NCI-H2107 treated with DMSO at 0.1 percent for 48 hours (cell line): ENCODE data around the gene EXOC7.
"Not testable (repeated sequence)": the region's sequence is repeated elsewhere in the genome, so short reads cannot be mapped to it uniquely, and the experiment has no call there.

Experiments
- DNase-seq: peaks from one replicate; lab custom pipeline; 2025; ENCODE audit not compliant: unreplicated experiment; lab: John Stamatoyannopoulos, UW

Gene EXOC7

GRCh38 chr17:76088868-76089576, 14.6 kb downstream of the EXOC7 start:
- no peak for DNase-seq

GRCh38 chr17:76088041-76088867, 15.3 kb downstream of the EXOC7 start:
- no peak for DNase-seq

- DNase-seq: no peak
Measured at GRCh38 chr17:76087531-76087930, 16.1 kb downstream of the EXOC7 start.

GRCh38 chr17:76086384-76086783, 17.2 kb downstream of the EXOC7 start:
- DNase-seq: no peak

GRCh38 chr17:76085731-76086366, 17.7 kb downstream of the EXOC7 start:
- DNase-seq: no peak

GRCh38 chr17:76085066-76085730, 18.4 kb downstream of the EXOC7 start:
- DNase-seq: no peak

- no peak for DNase-seq
Measured at GRCh38 chr17:76083536-76084182, 19.9 kb downstream of the EXOC7 start.

- DNase-seq: peak; percentile 12
Measured at GRCh38 chr17:76082326-76083251, 21.0 kb downstream of the EXOC7 start.

- DNase-seq: no peak
Measured at GRCh38 chr17:76081295-76082210, 22.0 kb downstream of the EXOC7 start.

GRCh38 chr17:76080768-76081287, 22.8 kb downstream of the EXOC7 start:
- DNase-seq: no peak

- peak; percentile 11 for DNase-seq
Measured at GRCh38 chr17:76079956-76080767, 23.4 kb downstream of the EXOC7 start.

GRCh38 chr17:76079535-76079955, 24.0 kb downstream of the EXOC7 start:
- DNase-seq: no peak

- peak; percentile 65 for DNase-seq
Measured at GRCh38 chr17:76078860-76079534, 24.6 kb downstream of the EXOC7 start, which contains the start of gene ZACN. TSS of gene ZACN (plus strand) at chr17:76079182. CDS start at chr17:76079265, 83 bp downstream.

GRCh38 chr17:76078370-76078769, 25.2 kb downstream of the EXOC7 start:
- not testable (repeated sequence) for DNase-seq

- peak; percentile 20 for DNase-seq
Measured at GRCh38 chr17:76077584-76078110, 25.9 kb downstream of the EXOC7 start.

GRCh38 chr17:76076765-76077583, 26.6 kb downstream of the EXOC7 start:
- DNase-seq: no peak
